ENCODE measurements around the gene PLA2G2D. TPM values are rescaled to one million over a fixed set of nuclear protein-coding genes. Genes with fewer than 3 reads are reported as not detected.

Gene PLA2G2D
- total RNA-seq (not detected), polyA plus RNA-seq (under 1 TPM in 1 of 3 donors, not detected in 2; 0.23 TPM)
- long read RNA-seq, donor 1, result 0 reads
- long read RNA-seq, donor 2, result 0 reads
- long read RNA-seq, donor 3, result 0 reads
- long read RNA-seq, donor 4, result 0 reads
- long read RNA-seq, donor 5, partial matches to known transcripts, result 0 of 1 reads
- long read RNA-seq, donor 5, other reads (novel, unspliced or antisense), result 0 of 1 reads
- long read RNA-seq, donor 6, result 0 reads
- long read RNA-seq, donor 7, result 0 reads
- long read RNA-seq, donor 8, result 0 reads
- long read RNA-seq, donor 9, result 0 reads
- long read RNA-seq, donor 10, result 0 reads

GRCh38 chr1:20119347-20119746, at the start of gene PLA2G2D:
TSS of gene PLA2G2D (minus strand) at chr1:20119536. CDS start at chr1:20119498, 38 bp downstream.
- intact Hi-C loops (cut with DNase I; ENCODE audit: low total_unique reads), result no loop called here
- H3K4me3 ChIP-seq, result no peak within 1 kb of the TSS
- H3K36me3 ChIP-seq, result no peaks in the 10 kb centered on the region
- DNase-seq, result no peak
- peaks cover 0 to 44% (median 0%) of the 10 kb centered on the region in 3 donors for H3K27me3 ChIP-seq
- no peak for TF ChIP-seq POLR2A (IDR thresholded peaks at IDR 0.05)
- no peak for TF ChIP-seq EP300 (IDR thresholded peaks at IDR 0.05)
- no peak for TF ChIP-seq POLR2AphosphoS5 (IDR thresholded peaks at IDR 0.05)
- TF ChIP-seq CTCF (IDR thresholded peaks at IDR 0.05), result no peak
- no peak within 1 kb of the TSS for H3K27ac ChIP-seq
- H3K4me1 ChIP-seq, result peaks cover 0 to 4% (median 0%) of the 10 kb centered on the region in 4 donors
- 85 to 92% (median 87%) methylated on average over 2 of the region's 2 CpGs for WGBS, 5 donors
- no peaks in the 10 kb centered on the region for H3K9me3 ChIP-seq

- intact Hi-C loops (cut with DNase I; ENCODE audit: low total_unique reads), result no loop called here
- 62 to 82% (median 74%) methylated on average over 9 of the region's 9 CpGs for WGBS, 5 donors
- DNase-seq, result no peak
- H3K27me3 ChIP-seq, result peaks cover 0 to 26% (median 0%) of the 10 kb centered on the region in 3 donors
- no peaks in the 10 kb centered on the region for H3K36me3 ChIP-seq
- no peak overlapping the region for H3K27ac ChIP-seq
- peaks cover 0 to 21% (median 6%) of the 10 kb centered on the region in 4 donors for H3K4me1 ChIP-seq
- peaks cover 0 to 11% (median 3%) of the 10 kb centered on the region in 4 donors for H3K9me3 ChIP-seq
- TF ChIP-seq POLR2AphosphoS5 (IDR thresholded peaks at IDR 0.05), result no peak
- no peak for TF ChIP-seq POLR2A (IDR thresholded peaks at IDR 0.05)
- no peak for TF ChIP-seq CTCF (IDR thresholded peaks at IDR 0.05)
- TF ChIP-seq EP300 (IDR thresholded peaks at IDR 0.05), result no peak
- H3K4me3 ChIP-seq, result no peak overlapping the region
Measured at GRCh38 chr1:20168564-20169491, 49.5 kb upstream of the PLA2G2D start.

GRCh38 chr1:20167126-20167525, 47.8 kb upstream of the PLA2G2D start:
- no peak overlapping the region for H3K27ac ChIP-seq
- H3K4me1 ChIP-seq, result peaks cover 0 to 11% (median 6%) of the 10 kb centered on the region in 4 donors
- no peak overlapping the region for H3K4me3 ChIP-seq
- intact Hi-C loops (cut with DNase I; ENCODE audit: low total_unique reads), result no loop called here
- 81 to 87% (median 83%) methylated on average over 8 of the region's 8 CpGs for WGBS, 5 donors
- DNase-seq, result no peak
- H3K36me3 ChIP-seq, result no peaks in the 10 kb centered on the region
- H3K9me3 ChIP-seq, result peaks cover 0 to 27% (median 11%) of the 10 kb centered on the region in 4 donors
- TF ChIP-seq CTCF (IDR thresholded peaks at IDR 0.05) (no peak), POLR2AphosphoS5 (IDR thresholded peaks at IDR 0.05) (no peak), POLR2A (IDR thresholded peaks at IDR 0.05) (no peak)
- H3K27me3 ChIP-seq, result peaks cover 0 to 27% (median 0%) of the 10 kb centered on the region in 3 donors

DNA sequence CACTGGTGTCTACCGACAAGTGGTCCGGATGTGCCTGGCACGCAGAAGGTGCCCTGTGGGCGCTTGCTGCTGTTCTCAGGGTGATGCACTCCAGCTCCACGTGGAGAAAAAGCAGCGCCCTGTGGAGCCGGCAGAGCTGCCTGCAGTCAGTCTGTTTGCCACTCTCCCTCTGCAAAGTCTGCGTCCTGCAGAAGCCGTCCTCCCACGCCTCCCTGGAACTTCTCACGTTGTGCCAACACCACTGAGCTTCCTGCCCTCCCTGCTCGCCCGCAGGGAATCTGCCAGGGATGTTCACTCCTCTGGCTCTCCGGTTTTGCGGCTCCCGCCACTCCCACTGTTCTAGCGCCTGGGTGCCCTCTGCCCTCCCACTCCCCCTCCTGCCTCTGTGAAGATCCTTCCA, 46.7 kb upstream of the PLA2G2D start:
- H3K4me3 ChIP-seq, result no peak overlapping the region
- H3K9me3 ChIP-seq, result peaks cover 0 to 38% (median 20%) of the 10 kb centered on the region in 4 donors
- DNase-seq, result no peak
- no peaks in the 10 kb centered on the region for H3K36me3 ChIP-seq
- 62 to 73% (median 68%) methylated on average over 16 to 17 of the region's 17 CpGs for WGBS, 5 donors
- intact Hi-C loops (cut with DNase I; ENCODE audit: low total_unique reads), result no loop called here
- H3K27ac ChIP-seq, result peak overlapping the region in 1 of 5 donors; percentile 22
- H3K4me1 ChIP-seq, result peaks cover 0 to 9% (median 2%) of the 10 kb centered on the region in 4 donors
- TF ChIP-seq POLR2A (IDR thresholded peaks at IDR 0.05) (no peak), CTCF (IDR thresholded peaks at IDR 0.05) (no peak), EP300 (IDR thresholded peaks at IDR 0.05) (no peak), POLR2AphosphoS5 (IDR thresholded peaks at IDR 0.05) (no peak)
- peaks cover 0 to 27% (median 0%) of the 10 kb centered on the region in 3 donors for H3K27me3 ChIP-seq
